ENCODE data around the gene SUN5.

Gene SUN5

DNA sequence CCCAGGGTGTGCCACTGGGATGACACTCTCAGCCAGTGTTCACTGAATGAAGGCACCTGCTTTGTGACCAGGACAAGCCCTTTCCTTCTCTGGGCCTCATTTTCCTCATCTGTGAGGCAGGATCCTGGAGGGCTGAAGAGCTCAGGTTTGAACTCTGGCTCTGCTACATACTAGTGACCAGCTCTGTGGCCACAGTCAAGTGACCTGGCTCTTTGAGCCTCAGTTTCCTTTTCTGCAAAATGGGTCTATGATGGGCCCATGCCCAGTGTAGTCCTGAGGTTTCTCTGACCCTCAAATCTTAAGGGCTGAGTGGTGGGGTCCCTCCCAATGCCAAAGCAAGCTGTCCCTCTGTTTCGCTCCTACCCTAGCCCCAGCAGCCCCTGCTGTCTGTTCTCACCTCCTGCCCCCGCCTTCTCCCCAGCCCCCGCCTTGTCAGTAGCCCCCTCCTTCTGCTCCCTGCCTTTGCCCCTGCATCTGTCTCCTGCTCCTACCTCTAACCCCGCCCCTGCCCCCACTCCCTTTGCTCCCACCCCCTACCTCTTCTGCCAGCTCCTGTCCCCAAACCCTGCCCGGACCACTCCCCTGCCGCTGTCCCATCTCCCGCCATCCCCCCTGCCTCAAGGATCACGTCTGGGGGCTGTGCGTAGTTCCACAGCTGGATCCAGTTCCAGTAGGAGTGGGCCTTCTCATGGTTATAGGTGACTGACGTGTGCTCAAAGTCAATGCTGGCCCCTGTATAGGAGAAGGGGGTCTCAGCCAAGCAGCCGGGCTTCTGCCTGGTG, 17.0 kb downstream of the SUN5 start:
- no peak overlapping the region for H3K4me3 ChIP-seq (ENCODE audit: control insufficient read depth, low read depth, low read length)
- no peak for DNase-seq (ENCODE audit: low read depth)
- TF ChIP-seq, protein P1, sequence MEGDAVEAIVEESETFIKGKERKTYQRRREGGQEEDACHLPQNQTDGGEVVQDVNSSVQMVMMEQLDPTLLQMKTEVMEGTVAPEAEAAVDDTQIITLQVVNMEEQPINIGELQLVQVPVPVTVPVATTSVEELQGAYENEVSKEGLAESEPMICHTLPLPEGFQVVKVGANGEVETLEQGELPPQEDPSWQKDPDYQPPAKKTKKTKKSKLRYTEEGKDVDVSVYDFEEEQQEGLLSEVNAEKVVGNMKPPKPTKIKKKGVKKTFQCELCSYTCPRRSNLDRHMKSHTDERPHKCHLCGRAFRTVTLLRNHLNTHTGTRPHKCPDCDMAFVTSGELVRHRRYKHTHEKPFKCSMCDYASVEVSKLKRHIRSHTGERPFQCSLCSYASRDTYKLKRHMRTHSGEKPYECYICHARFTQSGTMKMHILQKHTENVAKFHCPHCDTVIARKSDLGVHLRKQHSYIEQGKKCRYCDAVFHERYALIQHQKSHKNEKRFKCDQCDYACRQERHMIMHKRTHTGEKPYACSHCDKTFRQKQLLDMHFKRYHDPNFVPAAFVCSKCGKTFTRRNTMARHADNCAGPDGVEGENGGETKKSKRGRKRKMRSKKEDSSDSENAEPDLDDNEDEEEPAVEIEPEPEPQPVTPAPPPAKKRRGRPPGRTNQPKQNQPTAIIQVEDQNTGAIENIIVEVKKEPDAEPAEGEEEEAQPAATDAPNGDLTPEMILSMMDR (IDR thresholded peaks at IDR 0.05; ENCODE audit: control insufficient read depth, insufficient read depth, low read depth, low read length, missing control alignments), result no peak

GRCh38 chr20:32986331-32986966, 17.8 kb downstream of the SUN5 start:
- DNase-seq (ENCODE audit: low read depth), result no peak

DNA sequence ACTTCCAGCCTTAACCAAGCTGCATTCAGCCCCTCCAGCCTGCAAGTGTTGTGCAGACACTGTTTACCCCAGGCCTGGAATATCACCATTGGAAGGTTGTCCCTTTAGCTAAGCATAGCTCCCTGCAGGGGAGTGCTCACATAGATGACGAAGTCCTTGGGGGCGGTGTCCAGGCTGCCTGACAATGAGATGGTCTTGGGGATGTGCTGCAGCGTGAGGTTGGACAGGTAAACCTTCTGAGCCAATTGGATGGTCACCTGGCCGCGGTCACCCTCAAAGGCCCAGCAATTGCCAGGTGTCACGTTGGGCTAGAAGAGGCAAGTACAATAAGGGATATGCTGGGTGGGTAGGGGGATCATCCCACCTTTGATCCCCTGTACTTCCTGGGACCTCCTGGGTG, 18.6 kb downstream of the SUN5 start:
- TF ChIP-seq, protein P1 (IDR thresholded peaks at IDR 0.05; ENCODE audit: control insufficient read depth, insufficient read depth, low read depth, low read length, missing control alignments), result no peak
- DNase-seq (ENCODE audit: low read depth), result no peak
- no peak overlapping the region for H3K4me3 ChIP-seq (ENCODE audit: control insufficient read depth, low read depth, low read length)

More at GRCh38 chr20:32986331-32986966, 17.8 kb downstream of the SUN5 start:
- TF ChIP-seq, protein P1 (IDR thresholded peaks at IDR 0.05; ENCODE audit: control insufficient read depth, insufficient read depth, low read depth, low read length, missing control alignments), result no peak
- no peak overlapping the region for H3K4me3 ChIP-seq (ENCODE audit: control insufficient read depth, low read depth, low read length)

GRCh38 chr20:32984631-32985354, 19.4 kb downstream of the SUN5 start:
- DNase-seq (ENCODE audit: low read depth), result no peak
- TF ChIP-seq, protein P1 (IDR thresholded peaks at IDR 0.05; ENCODE audit: control insufficient read depth, insufficient read depth, low read depth, low read length, missing control alignments), result no peak
- H3K4me3 ChIP-seq (ENCODE audit: control insufficient read depth, low read depth, low read length), result no peak overlapping the region

DNA sequence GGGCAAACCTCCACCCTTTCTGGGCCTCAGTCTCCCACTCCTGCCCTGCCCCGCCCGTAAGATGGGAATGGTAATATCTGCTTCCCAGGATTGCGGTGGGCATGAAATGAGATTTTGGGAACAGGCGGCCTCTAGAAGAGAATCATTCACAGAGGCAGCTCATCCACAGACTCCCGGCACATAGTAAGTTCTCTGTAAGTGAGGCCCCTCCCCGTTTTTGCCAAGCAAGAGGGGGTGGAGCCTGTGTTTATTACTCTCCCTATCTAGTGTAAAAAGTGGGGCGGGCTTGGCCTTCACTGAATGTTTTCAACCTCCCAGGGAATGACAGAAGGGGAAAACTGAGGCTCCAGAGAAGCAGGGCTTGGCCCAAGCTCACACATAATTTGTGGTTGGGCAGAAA, 20.0 kb downstream of the SUN5 start:
- TF ChIP-seq, protein P1 (IDR thresholded peaks at IDR 0.05; ENCODE audit: control insufficient read depth, insufficient read depth, low read depth, low read length, missing control alignments), result no peak
- no peak overlapping the region for H3K4me3 ChIP-seq (ENCODE audit: control insufficient read depth, low read depth, low read length)
- DNase-seq (ENCODE audit: low read depth), result no peak

DNA sequence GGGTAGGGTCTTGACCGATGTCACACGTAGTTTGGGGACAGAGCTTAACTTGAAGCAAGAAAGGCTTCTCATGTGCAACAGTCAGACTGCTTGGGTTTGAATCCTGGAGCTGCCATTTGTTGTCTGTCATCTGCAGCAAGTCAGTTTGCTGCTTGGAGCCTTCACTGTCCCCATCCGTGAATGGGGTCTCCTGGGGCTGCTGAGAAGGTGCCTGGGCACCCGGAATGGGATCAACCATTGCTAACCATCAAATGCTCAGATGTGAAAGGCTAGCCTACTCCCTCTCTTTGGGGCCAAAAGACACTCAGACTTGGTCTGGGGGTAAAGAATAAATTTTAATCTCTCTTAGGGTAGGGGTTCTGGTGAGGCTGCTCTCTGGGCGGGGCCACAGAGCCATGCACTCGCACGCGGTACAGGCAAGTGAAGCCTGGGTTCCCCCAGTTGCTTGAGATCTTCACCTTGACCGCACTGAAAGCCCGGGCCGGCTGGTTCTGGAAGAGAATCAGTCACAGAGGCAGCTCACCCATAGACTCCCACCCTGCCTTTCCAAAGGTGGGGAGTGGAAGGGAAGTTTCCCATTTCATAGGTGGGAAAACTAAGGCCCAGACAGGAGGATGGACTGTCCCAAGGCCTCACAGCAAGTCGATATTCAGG, 20.6 kb downstream of the SUN5 start:
- TF ChIP-seq, protein P1 (IDR thresholded peaks at IDR 0.05; ENCODE audit: control insufficient read depth, insufficient read depth, low read depth, low read length, missing control alignments), result no peak
- no peak overlapping the region for H3K4me3 ChIP-seq (ENCODE audit: control insufficient read depth, low read depth, low read length)
- no peak for DNase-seq (ENCODE audit: low read depth)
